Measurements from ENCODE around the gene CFDP1.

Gene CFDP1

GRCh38 chr16:75374388-75374787 lies 58.9 kb downstream of the CFDP1 start:
- no peak for DNase-seq (ENCODE audit: low read depth)
- H3K4me3 ChIP-seq (ENCODE audit: low read depth, low read length), result no peak overlapping the region
- TF ChIP-seq, protein P1, sequence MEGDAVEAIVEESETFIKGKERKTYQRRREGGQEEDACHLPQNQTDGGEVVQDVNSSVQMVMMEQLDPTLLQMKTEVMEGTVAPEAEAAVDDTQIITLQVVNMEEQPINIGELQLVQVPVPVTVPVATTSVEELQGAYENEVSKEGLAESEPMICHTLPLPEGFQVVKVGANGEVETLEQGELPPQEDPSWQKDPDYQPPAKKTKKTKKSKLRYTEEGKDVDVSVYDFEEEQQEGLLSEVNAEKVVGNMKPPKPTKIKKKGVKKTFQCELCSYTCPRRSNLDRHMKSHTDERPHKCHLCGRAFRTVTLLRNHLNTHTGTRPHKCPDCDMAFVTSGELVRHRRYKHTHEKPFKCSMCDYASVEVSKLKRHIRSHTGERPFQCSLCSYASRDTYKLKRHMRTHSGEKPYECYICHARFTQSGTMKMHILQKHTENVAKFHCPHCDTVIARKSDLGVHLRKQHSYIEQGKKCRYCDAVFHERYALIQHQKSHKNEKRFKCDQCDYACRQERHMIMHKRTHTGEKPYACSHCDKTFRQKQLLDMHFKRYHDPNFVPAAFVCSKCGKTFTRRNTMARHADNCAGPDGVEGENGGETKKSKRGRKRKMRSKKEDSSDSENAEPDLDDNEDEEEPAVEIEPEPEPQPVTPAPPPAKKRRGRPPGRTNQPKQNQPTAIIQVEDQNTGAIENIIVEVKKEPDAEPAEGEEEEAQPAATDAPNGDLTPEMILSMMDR (IDR thresholded peaks at IDR 0.05; ENCODE audit: insufficient read depth, low read depth, low read length, missing control alignments), result no peak

GRCh38 chr16:75372236-75372856 lies 61.0 kb downstream of the CFDP1 start:
- H3K4me3 ChIP-seq (ENCODE audit: low read depth, low read length), result no peak overlapping the region
- TF ChIP-seq, protein P1 (IDR thresholded peaks at IDR 0.05; ENCODE audit: insufficient read depth, low read depth, low read length, missing control alignments), result no peak
- no peak for DNase-seq (ENCODE audit: low read depth)

- DNase-seq (ENCODE audit: low read depth), result no peak
- TF ChIP-seq, protein P1 (IDR thresholded peaks at IDR 0.05; ENCODE audit: insufficient read depth, low read depth, low read length, missing control alignments), result no peak
Measured at GRCh38 chr16:75371171-75371570, 62.1 kb downstream of the CFDP1 start.

GRCh38 chr16:75364286-75364791 lies 69.0 kb downstream of the CFDP1 start:
- TF ChIP-seq, protein P1 (IDR thresholded peaks at IDR 0.05; ENCODE audit: insufficient read depth, low read depth, low read length, missing control alignments), result no peak
- H3K4me3 ChIP-seq (ENCODE audit: low read depth, low read length), result no peak overlapping the region
- DNase-seq (ENCODE audit: low read depth), result no peak

More at GRCh38 chr16:75371171-75371570, 62.1 kb downstream of the CFDP1 start:
- no peak overlapping the region for H3K4me3 ChIP-seq (ENCODE audit: low read depth, low read length)

DNA sequence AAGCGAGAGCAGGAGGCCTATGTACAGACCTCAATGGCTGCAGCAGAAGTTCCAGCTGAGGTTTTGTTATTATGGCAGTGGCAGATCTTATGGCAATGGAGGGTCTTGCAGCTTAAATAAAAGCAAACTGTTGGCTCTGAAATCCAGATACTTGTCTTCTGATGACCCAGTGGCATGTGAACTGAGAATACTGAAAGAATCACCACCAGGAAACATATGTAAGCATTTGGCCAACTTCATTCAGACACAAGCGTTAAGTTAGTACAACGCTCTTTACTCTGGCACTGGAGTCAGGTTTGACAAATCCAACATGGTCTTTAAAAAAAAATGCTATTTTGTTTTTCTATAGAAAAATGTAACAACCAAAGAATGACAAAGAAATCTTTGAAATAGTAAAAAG lies 70.5 kb downstream of the CFDP1 start:
- H3K4me3 ChIP-seq (ENCODE audit: low read depth, low read length), result no peak overlapping the region
- TF ChIP-seq, protein P1 (IDR thresholded peaks at IDR 0.05; ENCODE audit: insufficient read depth, low read depth, low read length, missing control alignments), result no peak
- no peak for DNase-seq (ENCODE audit: low read depth)

- TF ChIP-seq, protein P1 (IDR thresholded peaks at IDR 0.05; ENCODE audit: insufficient read depth, low read depth, low read length, missing control alignments), result no peak
- DNase-seq (ENCODE audit: low read depth), result no peak
- H3K4me3 ChIP-seq (ENCODE audit: low read depth, low read length), result no peak overlapping the region
Measured at GRCh38 chr16:75361936-75362335, 71.4 kb downstream of the CFDP1 start.

GRCh38 chr16:75354170-75354569 lies 79.1 kb downstream of the CFDP1 start:
- no peak for DNase-seq (ENCODE audit: low read depth)
- TF ChIP-seq, protein P1 (IDR thresholded peaks at IDR 0.05; ENCODE audit: insufficient read depth, low read depth, low read length, missing control alignments), result no peak
- no peak overlapping the region for H3K4me3 ChIP-seq (ENCODE audit: low read depth, low read length)
